Measurements from ENCODE around the gene ITPR3. TPM values are rescaled to one million over a fixed set of nuclear protein-coding genes. Genes with fewer than 3 reads are reported as not detected.

The ITPR3 gene
- total RNA-seq, 6 donors from 2014 or later = 95.6 to 179 (median 137) TPM

GRCh38 chr6:33694977-33695376 is 73.9 kb downstream of the ITPR3 start:
- Histone ChIP-seq H3K4me1 (peaks cover 51 to 56% (median 53%) of the 10 kb centered on the region in 4 donors), H3K27me3 (no peaks in the 10 kb centered on the region), H3K9me3 (no peaks in the 10 kb centered on the region), H3K36me3 (peaks cover 2 to 75% (median 64%) of the 10 kb centered on the region in 4 donors), H3K27ac (peak overlapping the region; percentile 39 to 70 (median 59)), H3K4me3 (no peak overlapping the region)
- no peak for TF ChIP-seq POLR2A (IDR thresholded peaks at IDR 0.05)
- TF ChIP-seq EP300 (IDR thresholded peaks at IDR 0.05) = no peak
- no peak for TF ChIP-seq POLR2AphosphoS5 (IDR thresholded peaks at IDR 0.05)
- DNase-seq (no peak), ATAC-seq (ENCODE audit: low FRiP score in 2 of 2) (no peak)
- WGBS, 2 donors = 86 to 87% methylated on average over 3 to 5 of the region's 5 CpGs

- Histone ChIP-seq H3K27ac (peak overlapping the region; percentile 39 to 70 (median 59)), H3K27me3 (no peaks in the 10 kb centered on the region), H3K36me3 (peaks cover 2 to 70% (median 59%) of the 10 kb centered on the region in 4 donors), H3K4me1 (peaks cover 51 to 56% (median 53%) of the 10 kb centered on the region in 4 donors), H3K4me3 (no peak overlapping the region), H3K9me3 (no peaks in the 10 kb centered on the region)
- 73 to 80% methylated on average over 10 to 16 of the region's 16 CpGs for WGBS, 2 donors
- TF ChIP-seq POLR2AphosphoS5 (IDR thresholded peaks at IDR 0.05) (no peak), POLR2A (IDR thresholded peaks at IDR 0.05) (no peak), CTCF (IDR thresholded peaks at IDR 0.05) (no peak), EP300 (IDR thresholded peaks at IDR 0.05) (no peak)
- ATAC-seq (ENCODE audit: low FRiP score in 2 of 2) (no peak), DNase-seq (peak in 1 of 2 donors; percentile 84)
Observed at GRCh38 chr6:33695451-33695887, 74.3 kb downstream of the ITPR3 start.

GRCh38 chr6:33696076-33696475 is 75.0 kb downstream of the ITPR3 start:
- Histone ChIP-seq H3K36me3 (peaks cover 2 to 64% (median 53%) of the 10 kb centered on the region in 4 donors), H3K4me3 (no peak overlapping the region), H3K9me3 (no peaks in the 10 kb centered on the region), H3K27me3 (no peaks in the 10 kb centered on the region), H3K4me1 (peaks cover 51 to 56% (median 53%) of the 10 kb centered on the region in 4 donors), H3K27ac (peak overlapping the region; percentile 46 to 70 (median 59))
- ATAC-seq (ENCODE audit: low FRiP score in 2 of 2) = no peak
- 71 to 83% methylated on average over 10 of the region's 10 CpGs for WGBS, 2 donors
- peak in 1 of 2 donors; percentile 22 for DNase-seq
- no peak for TF ChIP-seq POLR2AphosphoS5 (IDR thresholded peaks at IDR 0.05)
- TF ChIP-seq CTCF (IDR thresholded peaks at IDR 0.05) = no peak
- no peak for TF ChIP-seq POLR2A (IDR thresholded peaks at IDR 0.05)
- TF ChIP-seq EP300 (IDR thresholded peaks at IDR 0.05) = no peak

- 32 to 41% methylated on average over 14 to 15 of the region's 15 CpGs for whole genome bisulfite sequencing, 2 donors
Observed at GRCh38 chr6:33696548-33697518, 75.7 kb downstream of the ITPR3 start.

More at GRCh38 chr6:33696548-33697518, 75.7 kb downstream of the ITPR3 start:
- H3K4me3 ChIP-seq = no peak overlapping the region
- peaks cover 2 to 57% (median 46%) of the 10 kb centered on the region in 4 donors for H3K36me3 ChIP-seq
- no peaks in the 10 kb centered on the region for H3K9me3 ChIP-seq
- peaks cover 51 to 55% (median 52%) of the 10 kb centered on the region in 4 donors for H3K4me1 ChIP-seq
- no peaks in the 10 kb centered on the region for H3K27me3 ChIP-seq
- DNase-seq = peak; percentile 45 to 52
- peak in 1 of 4 donors; percentile 10 for TF ChIP-seq EP300 (IDR thresholded peaks at IDR 0.05)
- peak; percentile 40 to 52 for TF ChIP-seq POLR2AphosphoS5 (IDR thresholded peaks at IDR 0.05)
- TF ChIP-seq CTCF (IDR thresholded peaks at IDR 0.05) = no peak
- ATAC-seq (ENCODE audit: low FRiP score in 2 of 2) = peak in 1 of 2 donors; percentile 39
- H3K27ac ChIP-seq = peak overlapping the region; percentile 46 to 70 (median 59)
